ENCODE measurements around the gene NCOA3. TPM values are rescaled to one million over a fixed set of nuclear protein-coding genes. Genes with fewer than 3 reads are reported as not detected.

NCOA3 gene
- total and polyA plus RNA-seq, 2 of the 8 experiments (the other 6 are each of a cell fraction or from before 2014, with no cell fraction given): 7.9 to 24.7 TPM

- H4K8ac ChIP-seq (ENCODE audit: extremely low read depth, insufficient read depth, low read length): no peak overlapping the region
- H3K4me3 ChIP-seq (ENCODE audit: extremely low read depth in 1 of 4, insufficient read depth in 2 of 4, low read depth in 3 of 4, low read length in 4 of 4): no peak overlapping the region
- H2BK15ac ChIP-seq (ENCODE audit: low read length): no peak overlapping the region
- no peak overlapping the region for H3K27ac ChIP-seq (ENCODE audit: low read depth, low read length)
- FAIRE-seq: no peak
- no peak overlapping the region for H2AK5ac ChIP-seq (ENCODE audit: low read depth, low read length)
- H3K56ac ChIP-seq (replicated peaks; ENCODE audit: insufficient read length, low read depth, low read length): no peak overlapping the region
- H4K20me1 ChIP-seq (replicated peaks in 1 of 2; ENCODE audit: control insufficient read depth in 1 of 2, insufficient read depth in 2 of 2, low read length in 2 of 2): peaks cover 0 to 2% of the 10 kb centered on the region in 2 experiments
- H2BK5ac ChIP-seq (ENCODE audit: low read depth, low read length): no peak overlapping the region
- no peaks in the 10 kb centered on the region for H3K23me2 ChIP-seq (ENCODE audit: low read depth, low read length)
- no peaks in the 10 kb centered on the region for H3K9me3 ChIP-seq (ENCODE audit: insufficient read depth in 2 of 2, low read depth in 1 of 2, low read length in 1 of 2)
- H3K36me3 ChIP-seq (ENCODE audit: control insufficient read depth in 2 of 4, insufficient read depth in 4 of 4, low read length in 3 of 4): no peaks in the 10 kb centered on the region
- DNase-seq (ENCODE audit: low read depth in 1 of 2, low spot score in 2 of 2): no peak
- no peak overlapping the region for H3K9ac ChIP-seq (replicated peaks in 1 of 4; ENCODE audit: extremely low read depth in 1 of 4, low read depth in 3 of 4, low read length in 3 of 4)
- WGBS, 2 experiments (ENCODE audit: extremely low coverage in 1 of 2, insufficient coverage in 1 of 2, insufficient read length in 1 of 2, insufficient replicate concordance in 2 of 2, low coverage in 1 of 2, low lambda C conversion rate in 2 of 2, missing lambda C conversion rate in 1 of 2): 93% methylated on average over 19 of the region's 19 CpGs; no CpG with 5 or more reads in 1 of the 2 experiments
- no peak overlapping the region for H4K5ac ChIP-seq (ENCODE audit: insufficient read length, low read depth, low read length)
- no peak overlapping the region for H3K4me2 ChIP-seq (ENCODE audit: insufficient read depth in 1 of 2, low read depth in 2 of 2, low read length in 2 of 2)
- no peak overlapping the region for H3K23ac ChIP-seq (ENCODE audit: insufficient read length)
- no peaks in the 10 kb centered on the region for H3K27me3 ChIP-seq (replicated peaks in 1 of 4; ENCODE audit: control insufficient read depth in 3 of 4, extremely low read depth in 1 of 4, insufficient read depth in 3 of 4, low read length in 3 of 4)
- no peak overlapping the region for H4K91ac ChIP-seq (replicated peaks; ENCODE audit: insufficient read length, low read length)
- no peak for TF ChIP-seq CEBPB (IDR thresholded peaks at IDR 0.05; ENCODE audit: low read depth, low read length)
- TF ChIP-seq CBX8 (IDR thresholded peaks at IDR 0.05; ENCODE audit: borderline replicate concordance, low read depth, low read length): no peak
- TF ChIP-seq SP1 (IDR thresholded peaks at IDR 0.05; ENCODE audit: low read depth, low read length): no peak
- TF ChIP-seq SIRT6 (IDR thresholded peaks at IDR 0.05; ENCODE audit: low read length): no peak
- no peak for TF ChIP-seq HDAC2 (IDR thresholded peaks at IDR 0.05; ENCODE audit: borderline replicate concordance in 1 of 2, low read depth in 2 of 2, low read length in 2 of 2)
- no peak for TF ChIP-seq POLR2A (IDR thresholded peaks at IDR 0.05; ENCODE audit: control extremely low read depth in 1 of 2, low read depth in 2 of 2, low read length in 2 of 2)
- TF ChIP-seq CBX5 (IDR thresholded peaks at IDR 0.05; ENCODE audit: low read depth, low read length): no peak
- no peak for TF ChIP-seq JUND (IDR thresholded peaks at IDR 0.05; ENCODE audit: low read length)
- TF ChIP-seq CHD2 (IDR thresholded peaks at IDR 0.05; ENCODE audit: low read length): no peak
- TF ChIP-seq TCF12 (IDR thresholded peaks at IDR 0.05; ENCODE audit: low read depth, low read length): no peak
- no peak for TF ChIP-seq RXRA (IDR thresholded peaks at IDR 0.05; ENCODE audit: insufficient read depth, low read depth, low read length)
- TF ChIP-seq TEAD4 (IDR thresholded peaks at IDR 0.05; ENCODE audit: low read depth, low read length): no peak
- TF ChIP-seq ATF3 (IDR thresholded peaks at IDR 0.05; ENCODE audit: insufficient read depth, low read depth, low read length): no peak
- TF ChIP-seq SIN3A (conservative IDR thresholded peaks at IDR 0.05 in 1 of 2, IDR thresholded peaks at IDR 0.05 in 1 of 2; ENCODE audit: low read depth in 1 of 2, low read length in 2 of 2): no peak
- TF ChIP-seq HDAC6 (IDR thresholded peaks at IDR 0.05; ENCODE audit: low read depth, low read length): no peak
- ChIA-PET POLR2A (ENCODE audit: partially characterized antibody) (no interaction called here), CTCF (ENCODE audit: partially characterized antibody) (interaction anchor here (0.7 to 9.7 kb wide), 2 partner anchors 19 to 95 kb away, joined by 3 to 92 read pairs; no protein-coding TSS in a partner anchor)
- H3K4ac ChIP-seq (replicated peaks; ENCODE audit: insufficient read length, low read depth, low read length): no peak overlapping the region
- no peaks in the 10 kb centered on the region for H3K79me1 ChIP-seq (ENCODE audit: low read depth, low read length)
- 0 out of 7 replicates have a peak, but pooled peaks cover 0 to 2% (median 0%) of the 10 kb centered on the region in 4 experiments for H3K4me1 ChIP-seq (replicated peaks in 1 of 4; ENCODE audit: control insufficient read depth in 3 of 4, insufficient read depth in 4 of 4, low read length in 3 of 4)
- no peaks in the 10 kb centered on the region for H3K79me2 ChIP-seq (ENCODE audit: control insufficient read depth in 1 of 2, insufficient read depth in 2 of 2, low read length in 2 of 2)
- H2AFZ ChIP-seq (ENCODE audit: low read length): no peak overlapping the region
- H2BK120ac ChIP-seq (replicated peaks; ENCODE audit: low read depth, low read length): no peak overlapping the region
- H3K14ac ChIP-seq (ENCODE audit: insufficient read length): no peak overlapping the region
- H2BK20ac ChIP-seq (ENCODE audit: low read length): no peak overlapping the region
- H3K18ac ChIP-seq (ENCODE audit: extremely low read depth, low read length): no peak overlapping the region
- no peak overlapping the region for H2BK12ac ChIP-seq (ENCODE audit: low read depth, low read length)
Observed at GRCh38 chr20:47682916-47683315, 181.2 kb downstream of the NCOA3 start.
